Measurements from ENCODE around the gene SLC27A3.

SLC27A3 gene

DNA sequence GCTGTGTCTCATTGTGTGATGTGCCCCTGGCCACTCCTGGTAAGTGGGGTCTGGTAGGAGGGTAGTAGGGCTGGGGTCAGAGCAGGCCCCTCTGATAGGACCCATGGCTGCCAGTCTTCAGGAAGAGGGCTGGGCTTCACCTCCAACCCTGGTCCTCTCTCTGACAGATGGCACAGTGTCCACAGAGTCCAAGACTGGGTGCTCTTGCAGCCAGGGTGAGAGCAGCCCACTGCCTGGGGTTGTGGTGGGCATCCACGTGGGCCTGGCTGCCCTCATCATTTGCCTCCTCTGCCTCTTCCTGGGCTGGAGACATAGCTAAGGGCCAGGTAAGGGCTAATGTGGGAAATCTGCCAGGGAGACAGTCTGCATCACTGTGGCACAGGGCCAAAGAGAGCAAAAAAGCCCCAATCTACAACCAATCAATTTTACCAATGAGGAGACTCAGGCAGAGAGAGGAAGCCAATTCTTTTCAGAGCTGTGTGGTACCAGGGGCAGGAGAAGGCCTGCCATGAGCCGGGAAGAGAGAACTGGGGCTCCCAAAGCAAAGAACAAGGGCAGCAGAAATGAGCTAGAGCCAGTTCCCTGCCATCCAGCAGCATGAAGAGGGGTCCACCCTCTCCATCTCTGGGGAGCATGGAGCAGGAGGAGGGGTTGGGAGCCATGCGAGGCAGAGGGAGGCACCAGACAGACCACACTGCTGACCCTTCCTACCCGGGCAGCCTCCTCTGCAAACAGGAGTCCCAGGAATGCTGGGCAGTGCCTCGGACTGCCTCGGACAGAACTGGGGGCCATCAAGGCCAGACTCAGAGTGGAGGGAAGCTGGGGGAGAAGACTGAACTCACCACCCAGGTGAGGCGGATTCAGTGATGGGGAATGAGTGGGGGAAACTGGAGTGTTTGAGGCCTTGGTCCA is 26.8 kb downstream of the SLC27A3 start:
- H3K9me3 ChIP-seq, result no peaks in the 10 kb centered on the region
- H3K36me3 ChIP-seq (replicated peaks), result peaks cover 3% of the 10 kb centered on the region; the same call in 1 of the 2 replicates
- H3K4me3 ChIP-seq, result no peak overlapping the region
- DNase-seq (ENCODE audit: low spot score in 2 of 2), result no peak
- H3K27me3 ChIP-seq (ENCODE audit: low read depth), result no peaks in the 10 kb centered on the region
- no peaks in the 10 kb centered on the region for H3K4me1 ChIP-seq
- in situ Hi-C loops (cut with MboI; ENCODE audit: low sequenced_read_pairs), result no loop called here

- in situ Hi-C loops (cut with MboI; ENCODE audit: low sequenced_read_pairs), result no loop called here
Measured at GRCh38 chr1:153803470-153804056, 28.4 kb downstream of the SLC27A3 start.

DNA sequence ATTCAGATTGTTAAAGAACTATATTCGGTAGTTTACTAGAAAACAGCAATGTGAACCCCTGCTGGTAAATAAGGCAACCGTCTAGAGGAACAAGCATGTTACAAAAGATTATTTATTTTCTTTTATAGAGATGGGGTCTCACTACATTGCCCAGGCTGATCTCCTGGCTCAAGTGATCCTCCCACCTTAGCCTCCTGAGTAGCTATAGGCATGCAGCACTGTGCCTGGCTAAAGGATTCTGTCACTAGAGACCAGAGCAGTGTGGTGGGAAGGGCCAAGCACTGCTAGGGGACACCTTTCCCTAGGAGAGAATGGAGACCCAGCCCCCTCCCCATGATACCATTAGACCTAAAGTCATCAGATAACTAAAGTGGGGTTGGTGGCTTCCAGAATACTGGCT is 28.9 kb downstream of the SLC27A3 start:
- in situ Hi-C loops (cut with MboI; ENCODE audit: low sequenced_read_pairs), result no loop called here
- Histone ChIP-seq H3K4me1 (no peaks in the 10 kb centered on the region), H3K4me3 (no peak overlapping the region), H3K27me3 (ENCODE audit: low read depth) (no peaks in the 10 kb centered on the region), H3K36me3 (replicated peaks) (peaks cover 9% of the 10 kb centered on the region; the same call in 1 of the 2 replicates), H3K9me3 (no peaks in the 10 kb centered on the region)
- no peak for DNase-seq (ENCODE audit: low spot score in 2 of 2)

More at GRCh38 chr1:153803470-153804056, 28.4 kb downstream of the SLC27A3 start:
- Histone ChIP-seq H3K4me3 (no peak overlapping the region), H3K36me3 (replicated peaks) (peaks cover 6% of the 10 kb centered on the region; the same call in 1 of the 2 replicates), H3K9me3 (no peaks in the 10 kb centered on the region), H3K4me1 (no peaks in the 10 kb centered on the region), H3K27me3 (ENCODE audit: low read depth) (no peaks in the 10 kb centered on the region)
- no peak for DNase-seq (ENCODE audit: low spot score in 2 of 2)

DNA sequence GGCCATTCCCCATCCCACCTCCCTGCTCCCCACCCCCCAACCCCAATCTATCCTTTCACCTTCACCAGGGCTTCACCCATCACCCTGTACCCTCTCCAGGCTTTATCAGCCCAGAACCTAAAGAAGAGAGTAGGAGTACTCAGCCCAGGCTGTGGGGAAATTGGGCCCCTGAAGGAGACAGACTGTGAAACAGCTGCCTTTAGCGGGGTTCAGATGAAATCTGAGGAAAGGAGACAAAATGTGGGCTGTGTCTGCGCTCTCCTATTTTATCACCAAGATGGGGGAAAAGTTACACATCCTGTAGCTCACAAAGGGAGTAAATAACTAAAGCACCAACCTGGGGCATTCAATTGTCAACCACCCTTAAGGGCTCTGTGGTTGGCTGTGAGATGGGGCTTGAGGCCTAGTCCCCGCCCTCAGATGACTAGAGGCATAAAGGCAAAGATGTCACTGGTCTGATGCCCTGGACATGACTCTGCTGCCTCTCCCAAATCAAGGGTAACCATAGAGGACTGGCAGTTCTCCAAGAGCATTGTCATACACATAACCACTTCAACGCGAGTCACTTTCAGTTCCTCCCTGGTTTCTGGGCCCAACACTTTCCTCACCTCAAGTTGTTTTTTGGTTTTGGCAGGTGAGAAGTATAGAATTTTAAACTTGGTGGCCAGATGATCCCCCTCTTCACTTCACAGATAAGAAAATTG is 30.0 kb downstream of the SLC27A3 start:
- in situ Hi-C loops (cut with MboI; ENCODE audit: low sequenced_read_pairs), result no loop called here
- DNase-seq (ENCODE audit: low spot score in 2 of 2), result no peak
- no peaks in the 10 kb centered on the region for H3K4me1 ChIP-seq

GRCh38 chr1:153805886-153806719 is 30.9 kb downstream of the SLC27A3 start:
- Histone ChIP-seq H3K4me1 (no peaks in the 10 kb centered on the region), H3K4me3 (no peak overlapping the region), H3K9me3 (no peaks in the 10 kb centered on the region), H3K36me3 (replicated peaks) (peaks cover 19% of the 10 kb centered on the region), H3K27me3 (ENCODE audit: low read depth) (no peaks in the 10 kb centered on the region)
- in situ Hi-C loops (cut with MboI; ENCODE audit: low sequenced_read_pairs), result no loop called here
- DNase-seq (ENCODE audit: low spot score in 2 of 2), result no peak

More for the DNA sequence above, 30.0 kb downstream of the SLC27A3 start:
- Histone ChIP-seq H3K27me3 (ENCODE audit: low read depth) (no peaks in the 10 kb centered on the region), H3K9me3 (no peaks in the 10 kb centered on the region), H3K36me3 (replicated peaks) (peaks cover 16% of the 10 kb centered on the region; the same call in 1 of the 2 replicates), H3K4me3 (no peak overlapping the region)

- no peaks in the 10 kb centered on the region for H3K4me1 ChIP-seq
- DNase-seq (ENCODE audit: low spot score in 2 of 2), result no peak
- in situ Hi-C loops (cut with MboI; ENCODE audit: low sequenced_read_pairs), result no loop called here
- H3K9me3 ChIP-seq, result no peaks in the 10 kb centered on the region
- H3K4me3 ChIP-seq, result no peak overlapping the region
- peaks cover 54% of the 10 kb centered on the region for H3K36me3 ChIP-seq (replicated peaks)
- no peaks in the 10 kb centered on the region for H3K27me3 ChIP-seq (ENCODE audit: low read depth)
Measured at GRCh38 chr1:153816283-153816889, 41.2 kb downstream of the SLC27A3 start.

GRCh38 chr1:153818876-153819275 is 43.7 kb downstream of the SLC27A3 start:
- Histone ChIP-seq H3K4me3 (no peak overlapping the region), H3K36me3 (replicated peaks) (peaks cover 38% of the 10 kb centered on the region), H3K9me3 (no peaks in the 10 kb centered on the region), H3K27me3 (ENCODE audit: low read depth) (no peaks in the 10 kb centered on the region), H3K4me1 (no peaks in the 10 kb centered on the region)
- in situ Hi-C loops (cut with MboI; ENCODE audit: low sequenced_read_pairs), result no loop called here
- no peak for DNase-seq (ENCODE audit: low spot score in 2 of 2)

DNA sequence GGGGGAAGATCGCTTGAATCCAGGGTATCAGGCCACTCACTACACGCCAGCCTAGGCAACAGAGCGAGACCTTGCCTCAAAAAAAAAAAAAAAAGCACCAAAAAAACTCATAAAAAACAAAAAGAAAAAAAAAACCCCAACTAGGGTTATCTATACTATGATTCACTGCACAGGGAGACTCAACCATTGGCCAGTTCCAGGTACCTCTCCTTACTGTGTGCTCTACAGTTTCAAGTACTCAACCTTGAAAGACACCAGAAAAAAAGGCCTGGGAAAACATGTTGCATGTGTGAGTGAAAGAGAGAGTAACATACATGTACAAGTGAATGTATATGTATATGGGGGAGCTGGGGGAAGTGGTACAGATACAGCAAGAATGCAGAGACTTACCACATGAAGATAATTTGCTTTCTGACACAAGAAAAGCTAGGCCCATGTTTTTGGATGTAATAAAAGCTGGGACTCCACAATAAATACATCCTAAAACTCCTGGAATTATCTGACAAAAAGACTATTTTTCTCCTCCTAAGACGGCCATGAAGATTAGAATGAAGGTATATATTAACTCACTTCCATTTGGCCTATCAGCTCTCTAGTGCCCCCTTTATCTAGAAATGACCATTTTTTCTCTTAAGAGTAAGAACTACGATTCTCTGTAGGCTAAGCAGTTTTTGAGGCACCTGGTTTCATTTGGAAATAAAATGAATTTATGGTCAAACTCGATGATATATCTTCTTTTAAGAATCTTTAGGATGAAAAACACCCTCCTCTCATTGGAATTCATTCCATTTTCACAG is 52.2 kb downstream of the SLC27A3 start:
- H3K4me3 ChIP-seq, result no peak overlapping the region
- in situ Hi-C loops (cut with MboI; ENCODE audit: low sequenced_read_pairs), result loop anchor here (10.0 kb wide), 1 partner anchor 117 kb away; the partner anchor contains the start of gene DENND4B
- no peaks in the 10 kb centered on the region for H3K9me3 ChIP-seq
- H3K27me3 ChIP-seq (ENCODE audit: low read depth), result no peaks in the 10 kb centered on the region
- H3K36me3 ChIP-seq (replicated peaks), result peaks cover 20% of the 10 kb centered on the region
- no peak for DNase-seq (ENCODE audit: low spot score in 2 of 2)
- no peaks in the 10 kb centered on the region for H3K4me1 ChIP-seq
